HEK293 (cell line): ENCODE results near the gene MYCBPAP.

Experiments used
- ELK4 ChIP-seq: IDR thresholded peaks from 2 replicates; pipeline ENCODE4 v1.6.1; 2011; ENCODE audit warnings: mild to moderate bottlenecking, low read depth, low read length, borderline replicate concordance
- HOXC10 ChIP-seq: sonication (generic); formaldehyde crosslinking; IDR thresholded peaks from 2 replicates; pipeline ENCODE4 v1.8.1; 2023; ENCODE audit warnings: mild to moderate bottlenecking, missing genetic modification reagents
- KLF16 ChIP-seq: fragments of 450-650 bp; formaldehyde crosslinking; IDR thresholded peaks from 2 replicates; pipeline ENCODE4 v1.5.1; 2017; ENCODE audit warnings: missing biosample characterization, missing genetic modification characterization
- KLF7 ChIP-seq: fragments of 450-650 bp; formaldehyde crosslinking; IDR thresholded peaks from 2 replicates; pipeline ENCODE4 v1.5.1; 2016; ENCODE audit warnings: missing biosample characterization, missing genetic modification characterization, borderline replicate concordance
- PATZ1 ChIP-seq: fragments of 450-650 bp; formaldehyde crosslinking; IDR thresholded peaks from 2 replicates; pipeline ENCODE4 v1.5.1; 2016; ENCODE audit warnings: missing biosample characterization, missing genetic modification characterization
- PRDM1 ChIP-seq: fragments of 450-650 bp; formaldehyde crosslinking; IDR thresholded peaks from 2 replicates; pipeline ENCODE4; 2016; ENCODE audit warnings: missing biosample characterization, missing genetic modification characterization
- PRDM10 ChIP-seq: fragments of 450-650 bp; formaldehyde crosslinking; IDR thresholded peaks from 2 replicates; pipeline ENCODE4 v1.5.1; 2016; ENCODE audit warnings: missing biosample characterization, missing genetic modification characterization
- SCRT2 ChIP-seq: fragments of 450-650 bp; formaldehyde crosslinking; IDR thresholded peaks from 2 replicates; pipeline ENCODE4 v1.5.1; 2016; ENCODE audit warnings: missing biosample characterization, missing genetic modification characterization
- SETDB1 ChIP-seq: IDR thresholded peaks from one replicate; pipeline ENCODE4 v1.6.1; 2017; ENCODE audit warnings: mild to moderate bottlenecking, low read length, moderate library complexity, mixed read lengths; ENCODE audit not compliant: insufficient read length
- SP7 ChIP-seq: fragments of 450-650 bp; formaldehyde crosslinking; IDR thresholded peaks from 2 replicates; pipeline ENCODE4 v1.5.1; 2016; ENCODE audit warnings: missing biosample characterization, missing genetic modification characterization
- WT1 ChIP-seq: fragments of 450-650 bp; formaldehyde crosslinking; IDR thresholded peaks from 2 replicates; pipeline ENCODE4 v1.5.1; 2016; ENCODE audit warnings: missing biosample characterization, missing genetic modification characterization
- ZBTB11 ChIP-seq: fragments of 450-650 bp; formaldehyde crosslinking; conservative IDR thresholded peaks from 2 replicates; pipeline ENCODE4 v1.5.1; 2016; ENCODE audit warnings: low read depth, missing biosample characterization, missing genetic modification characterization
- ZBTB17 ChIP-seq: fragments of 450-650 bp; formaldehyde crosslinking; IDR thresholded peaks from 2 replicates; pipeline ENCODE4 v1.5.1; 2016; ENCODE audit warnings: missing biosample characterization, missing genetic modification characterization
- ZNF132 ChIP-seq: fragments of 450-650 bp; formaldehyde crosslinking; IDR thresholded peaks from 2 replicates; pipeline ENCODE4 v1.5.1; 2017; ENCODE audit warnings: missing biosample characterization, missing genetic modification characterization, borderline replicate concordance
- ZNF140 ChIP-seq: fragments of 450-650 bp; formaldehyde crosslinking; IDR thresholded peaks from 2 replicates; pipeline ENCODE4 v1.5.1; 2016; ENCODE audit warnings: missing biosample characterization, missing genetic modification characterization
- ZNF18 ChIP-seq: fragments of 450-650 bp; formaldehyde crosslinking; IDR thresholded peaks from 2 replicates; pipeline ENCODE4 v1.5.1; 2016; ENCODE audit warnings: missing biosample characterization, missing genetic modification characterization
- ZNF221 ChIP-seq: fragments of 450-650 bp; formaldehyde crosslinking; IDR thresholded peaks from 2 replicates; pipeline ENCODE4 v1.5.1; 2017; ENCODE audit warnings: missing biosample characterization, missing genetic modification characterization, borderline replicate concordance
- ZNF223 ChIP-seq: fragments of 450-650 bp; formaldehyde crosslinking; IDR thresholded peaks from 2 replicates; pipeline ENCODE4 v1.5.1; 2016; ENCODE audit warnings: missing biosample characterization, missing genetic modification characterization
- ZNF23 ChIP-seq: fragments of 450-650 bp; formaldehyde crosslinking; IDR thresholded peaks from 2 replicates; pipeline ENCODE4 v1.5.1; 2016; ENCODE audit warnings: missing biosample characterization, missing genetic modification characterization, borderline replicate concordance
- ZNF341 ChIP-seq: fragments of 450-650 bp; formaldehyde crosslinking; IDR thresholded peaks from 2 replicates; pipeline ENCODE4; 2016; ENCODE audit warnings: low read depth, missing biosample characterization, missing genetic modification characterization
- ZNF529 ChIP-seq: fragments of 450-650 bp; formaldehyde crosslinking; IDR thresholded peaks from 2 replicates; pipeline ENCODE4 v1.5.1; 2017; ENCODE audit warnings: missing genetic modification characterization, missing biosample characterization; ENCODE audit not compliant: insufficient replicate concordance
- ZNF600 ChIP-seq: fragments of 450-650 bp; formaldehyde crosslinking; IDR thresholded peaks from 2 replicates; pipeline ENCODE4 v1.5.1; 2016; ENCODE audit warnings: missing biosample characterization, missing genetic modification characterization
- ZNF623 ChIP-seq: fragments of 450-650 bp; formaldehyde crosslinking; IDR thresholded peaks from 2 replicates; pipeline ENCODE4 v1.5.1; 2016; ENCODE audit warnings: missing biosample characterization, missing genetic modification characterization
- ZNF747 ChIP-seq: fragments of 450-650 bp; formaldehyde crosslinking; IDR thresholded peaks from 2 replicates; pipeline ENCODE4 v1.5.1; 2016; ENCODE audit warnings: missing biosample characterization, missing genetic modification characterization
- ZNF843 ChIP-seq: fragments of 450-650 bp; formaldehyde crosslinking; IDR thresholded peaks from 2 replicates; pipeline ENCODE4 v1.5.1; 2016; ENCODE audit warnings: missing biosample characterization, missing genetic modification characterization
- TF ChIP-seq, protein P1 (sequence below): fragments of 450-650 bp; formaldehyde crosslinking; IDR thresholded peaks from 2 replicates; pipeline ENCODE4 v1.5.0; 2017; ENCODE audit warnings: missing biosample characterization, missing genetic modification characterization, borderline replicate concordance

Gene MYCBPAP

DNA sequence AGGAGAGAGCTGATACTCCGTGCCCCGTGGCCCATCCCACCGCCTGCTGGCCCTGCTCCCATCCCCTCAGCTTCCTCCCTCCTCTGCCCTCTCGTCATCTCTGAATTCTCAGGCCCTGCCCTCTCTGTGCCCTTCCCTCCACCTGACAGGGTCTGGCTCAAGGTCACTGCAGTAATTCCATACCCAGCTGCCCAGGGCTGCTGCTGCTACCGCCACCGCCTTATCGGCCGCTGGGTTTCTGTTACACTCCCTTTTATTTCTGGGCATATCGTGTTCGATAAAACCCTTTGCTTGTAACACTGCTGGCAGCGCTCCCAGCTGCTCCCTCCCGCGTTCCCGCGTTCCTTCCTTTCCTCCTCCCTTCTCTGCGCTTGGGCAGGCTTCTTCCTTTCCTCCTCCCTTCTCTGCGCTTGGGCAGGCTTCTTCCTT lies 25.5 kb downstream of the MYCBPAP start (continued):
- no peak for TF ChIP-seq ZNF221 (tag by site-specific recombination)
- no peak for TF ChIP-seq ZBTB11
- peak; percentile 44; the same call in 1 of the 2 replicates for TF ChIP-seq PRDM10 (tag by site-specific recombination)
- TF ChIP-seq ZNF223: no peak
- TF ChIP-seq HOXC10 (CRISPR knock-in tag): no peak
- TF ChIP-seq ZNF341 (tag by site-specific recombination): peak; percentile 74; the same call in 1 of the 2 replicates
- TF ChIP-seq PRDM1: no peak
- no peak for TF ChIP-seq ZNF132 (tag by site-specific recombination)
- TF ChIP-seq KLF7 (tag by site-specific recombination): no peak
- TF ChIP-seq ZNF600 (tag by site-specific recombination): peak; percentile 100
- TF ChIP-seq, protein P1, sequence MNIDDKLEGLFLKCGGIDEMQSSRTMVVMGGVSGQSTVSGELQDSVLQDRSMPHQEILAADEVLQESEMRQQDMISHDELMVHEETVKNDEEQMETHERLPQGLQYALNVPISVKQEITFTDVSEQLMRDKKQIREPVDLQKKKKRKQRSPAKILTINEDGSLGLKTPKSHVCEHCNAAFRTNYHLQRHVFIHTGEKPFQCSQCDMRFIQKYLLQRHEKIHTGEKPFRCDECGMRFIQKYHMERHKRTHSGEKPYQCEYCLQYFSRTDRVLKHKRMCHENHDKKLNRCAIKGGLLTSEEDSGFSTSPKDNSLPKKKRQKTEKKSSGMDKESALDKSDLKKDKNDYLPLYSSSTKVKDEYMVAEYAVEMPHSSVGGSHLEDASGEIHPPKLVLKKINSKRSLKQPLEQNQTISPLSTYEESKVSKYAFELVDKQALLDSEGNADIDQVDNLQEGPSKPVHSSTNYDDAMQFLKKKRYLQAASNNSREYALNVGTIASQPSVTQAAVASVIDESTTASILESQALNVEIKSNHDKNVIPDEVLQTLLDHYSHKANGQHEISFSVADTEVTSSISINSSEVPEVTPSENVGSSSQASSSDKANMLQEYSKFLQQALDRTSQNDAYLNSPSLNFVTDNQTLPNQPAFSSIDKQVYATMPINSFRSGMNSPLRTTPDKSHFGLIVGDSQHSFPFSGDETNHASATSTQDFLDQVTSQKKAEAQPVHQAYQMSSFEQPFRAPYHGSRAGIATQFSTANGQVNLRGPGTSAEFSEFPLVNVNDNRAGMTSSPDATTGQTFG (tag by site-specific recombination): no peak
- TF ChIP-seq ZNF747 (tag by site-specific recombination): no peak
- TF ChIP-seq ZNF843 (tag by site-specific recombination): peak; percentile 47; the same call in 1 of the 2 replicates
- TF ChIP-seq ZBTB17 (tag by site-specific recombination): peak; percentile 72
- TF ChIP-seq PATZ1: peak; percentile 36
- TF ChIP-seq ZNF18 (tag by site-specific recombination): no peak
- no peak for TF ChIP-seq SETDB1
- no peak for TF ChIP-seq ELK4
- no peak for TF ChIP-seq ZNF529 (tag by site-specific recombination)
- TF ChIP-seq ZNF23 (tag by site-specific recombination): no peak
- TF ChIP-seq WT1 (tag by site-specific recombination): peak; percentile 88
- TF ChIP-seq KLF16: 0 out of 2 replicates have a peak, but pooled peaks have one; percentile 41
- no peak for TF ChIP-seq ZNF140 (tag by site-specific recombination)
- TF ChIP-seq SCRT2: no peak
- TF ChIP-seq SP7: peak; percentile 38
- no peak for TF ChIP-seq ZNF623 (tag by site-specific recombination)
